ENCODE measurements around the gene IL13RA1. TPM values are rescaled to one million over a fixed set of nuclear protein-coding genes. Genes with fewer than 3 reads are reported as not detected.
A peak's percentile ranks its signal among the peaks of the same experiment; 100 is the strongest.

IL13RA1 gene
- total RNA-seq, 1 donor from 2014 or later, result 3.2 TPM

DNA sequence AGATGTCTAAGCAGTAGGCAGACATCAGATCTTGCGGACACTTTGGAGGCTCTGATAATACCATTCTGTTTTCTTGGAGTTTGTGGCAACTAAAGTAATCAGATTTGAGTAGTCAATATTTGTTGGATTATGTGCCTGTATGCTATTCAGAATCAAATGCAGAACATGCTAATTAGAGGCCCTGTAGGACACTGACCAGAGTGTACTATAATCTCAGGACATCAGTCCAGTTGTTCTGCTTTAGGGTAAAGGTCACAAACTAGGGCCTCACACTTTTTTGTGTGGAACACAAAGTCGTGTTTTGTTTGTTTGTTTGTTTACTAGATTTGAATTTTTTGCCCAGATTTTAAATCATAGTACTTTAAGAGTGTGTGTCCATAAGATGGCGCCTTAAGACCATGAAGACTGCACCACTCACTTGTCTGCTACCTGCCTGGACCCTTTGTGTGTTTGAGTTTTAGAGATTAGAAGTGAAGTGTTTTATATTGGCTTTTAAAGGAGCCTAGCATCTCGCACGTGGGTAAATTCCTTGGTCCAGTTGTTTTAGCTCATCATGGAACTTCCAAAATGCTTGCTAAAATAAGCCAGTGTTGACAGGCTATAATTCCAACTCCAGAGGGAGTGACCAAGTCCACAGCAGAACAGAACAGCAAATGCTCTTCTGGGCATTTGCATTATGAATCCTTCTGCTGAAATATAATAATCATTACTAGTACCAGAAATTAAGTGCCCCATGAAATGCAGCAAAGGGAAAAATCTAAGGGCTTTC lies 34.7 kb downstream of the IL13RA1 start:
- no peak overlapping the region for H2AFZ ChIP-seq (replicated peaks)
- no peak overlapping the region for H3K4me2 ChIP-seq
- Mint-ChIP-seq H3K4me3 (no peak overlapping the region), H3K4me1 (peaks cover 3% of the 10 kb centered on the region), H3K27me3 (ENCODE audit: insufficient read depth, low read depth) (no peaks in the 10 kb centered on the region), H3K9me3 (no peaks in the 10 kb centered on the region), H3K36me3 (peaks cover 3% of the 10 kb centered on the region), H3K27ac (no peak overlapping the region)
- H3K9ac ChIP-seq, result no peak overlapping the region
- H3K4me3 ChIP-seq, result no peak overlapping the region
- H3K79me2 ChIP-seq (ENCODE audit: low read depth), result no peaks in the 10 kb centered on the region
- TF ChIP-seq EZH2phosphoT487 (IDR thresholded peaks at IDR 0.05) (no peak), EZH2 (IDR thresholded peaks at IDR 0.05) (no peak), CTCF (IDR thresholded peaks at IDR 0.05) (peak; percentile 44)
- H4K20me1 ChIP-seq (ENCODE audit: low read depth), result no peaks in the 10 kb centered on the region
- no peaks in the 10 kb centered on the region for H3K4me1 ChIP-seq
- DNase-seq (ENCODE audit: low spot score), result peak; percentile 35
- H3K36me3 ChIP-seq, result no peaks in the 10 kb centered on the region
- H3K27me3 ChIP-seq, result no peaks in the 10 kb centered on the region
- H3F3A ChIP-seq (ENCODE audit: low read depth), result no peaks in the 10 kb centered on the region
- no peak overlapping the region for H3K27ac ChIP-seq
- H3K9me3 ChIP-seq (ENCODE audit: low read depth), result no peaks in the 10 kb centered on the region

- Mint-ChIP-seq H3K4me1 (peaks cover 3% of the 10 kb centered on the region), H3K27ac (no peak overlapping the region), H3K36me3 (peaks cover 3% of the 10 kb centered on the region), H3K27me3 (ENCODE audit: insufficient read depth, low read depth) (no peaks in the 10 kb centered on the region), H3K4me3 (no peak overlapping the region), H3K9me3 (no peaks in the 10 kb centered on the region)
- DNase-seq (ENCODE audit: low spot score), result no peak
- no peak overlapping the region for H3K9ac ChIP-seq
- H4K20me1 ChIP-seq (ENCODE audit: low read depth), result no peaks in the 10 kb centered on the region
- no peak overlapping the region for H2AFZ ChIP-seq (replicated peaks)
- no peaks in the 10 kb centered on the region for H3K4me1 ChIP-seq
- H3K36me3 ChIP-seq, result no peaks in the 10 kb centered on the region
- H3F3A ChIP-seq (ENCODE audit: low read depth), result no peaks in the 10 kb centered on the region
- no peak overlapping the region for H3K4me3 ChIP-seq
- H3K27me3 ChIP-seq, result no peaks in the 10 kb centered on the region
- H3K27ac ChIP-seq, result no peak overlapping the region
- H3K79me2 ChIP-seq (ENCODE audit: low read depth), result no peaks in the 10 kb centered on the region
- H3K4me2 ChIP-seq, result no peak overlapping the region
- H3K9me3 ChIP-seq (ENCODE audit: low read depth), result no peaks in the 10 kb centered on the region
- TF ChIP-seq EZH2phosphoT487 (IDR thresholded peaks at IDR 0.05), result no peak
- TF ChIP-seq CTCF (IDR thresholded peaks at IDR 0.05), result no peak
- no peak for TF ChIP-seq EZH2 (IDR thresholded peaks at IDR 0.05)
These were observed 36.1 kb downstream of the IL13RA1 start for GRCh38 chrX:118763489-118763888.

DNA sequence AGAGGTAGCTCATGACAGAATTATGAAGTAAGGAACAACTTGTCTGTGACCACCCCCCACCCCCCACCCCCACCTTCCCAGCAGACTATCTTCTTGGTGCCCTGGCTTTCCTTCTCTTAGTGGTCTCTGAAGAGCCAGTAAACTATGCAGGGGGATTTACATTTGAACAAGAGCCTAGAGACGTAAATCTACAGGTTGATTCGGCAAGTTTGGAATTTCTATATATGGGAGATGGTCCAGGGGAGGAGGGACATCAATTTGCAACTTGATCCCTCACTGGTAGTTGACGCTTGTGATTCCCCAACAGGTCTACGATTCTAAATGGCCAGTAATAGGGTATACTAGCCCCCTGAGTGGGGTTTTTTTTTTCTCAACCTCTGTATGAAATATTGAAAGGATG lies 36.7 kb downstream of the IL13RA1 start:
- Mint-ChIP-seq H3K4me1 (peaks cover 3% of the 10 kb centered on the region), H3K9me3 (no peaks in the 10 kb centered on the region), H3K4me3 (no peak overlapping the region), H3K27me3 (ENCODE audit: insufficient read depth, low read depth) (no peaks in the 10 kb centered on the region), H3K27ac (no peak overlapping the region), H3K36me3 (no peaks in the 10 kb centered on the region)
- Histone ChIP-seq H3K9me3 (ENCODE audit: low read depth) (no peaks in the 10 kb centered on the region), H3F3A (ENCODE audit: low read depth) (no peaks in the 10 kb centered on the region), H3K79me2 (ENCODE audit: low read depth) (no peaks in the 10 kb centered on the region), H3K4me1 (no peaks in the 10 kb centered on the region), H3K27me3 (no peaks in the 10 kb centered on the region), H3K9ac (no peak overlapping the region), H3K4me2 (no peak overlapping the region), H3K36me3 (no peaks in the 10 kb centered on the region), H2AFZ (replicated peaks) (no peak overlapping the region), H3K4me3 (no peak overlapping the region), H4K20me1 (ENCODE audit: low read depth) (no peaks in the 10 kb centered on the region), H3K27ac (no peak overlapping the region)
- DNase-seq (ENCODE audit: low spot score), result no peak
- no peak for TF ChIP-seq CTCF (IDR thresholded peaks at IDR 0.05)
- TF ChIP-seq EZH2phosphoT487 (IDR thresholded peaks at IDR 0.05), result no peak
- no peak for TF ChIP-seq EZH2 (IDR thresholded peaks at IDR 0.05)
